ENCODE results near the gene ZNF804B. TPM values are rescaled to one million over a fixed set of nuclear protein-coding genes. Genes with fewer than 3 reads are reported as not detected.

Gene ZNF804B
- total RNA-seq, 1 experiment from 2014 or later, result not detected

- no peak overlapping the region for H3K4me3 ChIP-seq (ENCODE audit: low read length)
- H3K4me2 ChIP-seq (ENCODE audit: low read length), result no peak overlapping the region
- no peaks in the 10 kb centered on the region for H3K4me1 ChIP-seq (ENCODE audit: insufficient read depth, low read length)
- H3K9ac ChIP-seq (ENCODE audit: low read length), result no peak overlapping the region
- DNase-seq, result no peak
- ATAC-seq, result no peak
- BruUV-seq (replicated peaks), result no TSS peak
- H3F3A ChIP-seq (ENCODE audit: low read length, unreplicated experiment), result no peaks in the 10 kb centered on the region
- H4K20me1 ChIP-seq (ENCODE audit: low read length), result no peaks in the 10 kb centered on the region
- no peak overlapping the region for H2AFZ ChIP-seq (ENCODE audit: low read length)
- TF ChIP-seq EZH2phosphoT487 (IDR thresholded peaks at IDR 0.05; ENCODE audit: borderline replicate concordance, low read length) (no peak), CTCF (conservative IDR thresholded peaks at IDR 0.05; ENCODE audit: low read depth, low read length) (no peak), EZH2 (IDR thresholded peaks at IDR 0.05; ENCODE audit: low read length, unreplicated experiment) (no peak)
- H3K27me3 ChIP-seq (ENCODE audit: low read length), result no peaks in the 10 kb centered on the region
- no peak overlapping the region for H3K27ac ChIP-seq (ENCODE audit: low read length)
- CTCF ChIA-PET, result no interaction called here
- POLR2A ChIA-PET (ENCODE audit: unreplicated experiment), result no interaction called here
- no peaks in the 10 kb centered on the region for H3K79me2 ChIP-seq (ENCODE audit: low read length)
- H3K36me3 ChIP-seq (ENCODE audit: low read depth, low read length), result no peaks in the 10 kb centered on the region
- H3K9me2 ChIP-seq (replicated peaks; ENCODE audit: low read length), result no peaks in the 10 kb centered on the region
- intact Hi-C loops (cut with micrococcal nuclease), result no loop called here
- H3K9me3 ChIP-seq (ENCODE audit: low read length), result no peaks in the 10 kb centered on the region
Observed at GRCh38 chr7:88888684-88889083, 129.2 kb downstream of the ZNF804B start.

- ATAC-seq, result no peak
- POLR2A ChIA-PET (ENCODE audit: unreplicated experiment), result no interaction called here
- intact Hi-C loops (cut with micrococcal nuclease), result no loop called here
Observed at GRCh38 chr7:88910516-88910915, 151.0 kb downstream of the ZNF804B start.

GRCh38 chr7:88912852-88913251 is 153.4 kb downstream of the ZNF804B start:
- Histone ChIP-seq H3K4me1 (ENCODE audit: insufficient read depth, low read length) (no peaks in the 10 kb centered on the region), H3K79me2 (ENCODE audit: low read length) (no peaks in the 10 kb centered on the region), H3K36me3 (ENCODE audit: low read depth, low read length) (no peaks in the 10 kb centered on the region), H3K4me2 (ENCODE audit: low read length) (no peak overlapping the region), H3K27ac (ENCODE audit: low read length) (no peak overlapping the region), H3K4me3 (ENCODE audit: low read length) (no peak overlapping the region), H3K27me3 (ENCODE audit: low read length) (no peaks in the 10 kb centered on the region), H4K20me1 (ENCODE audit: low read length) (no peaks in the 10 kb centered on the region), H3K9me3 (ENCODE audit: low read length) (no peaks in the 10 kb centered on the region), H3F3A (ENCODE audit: low read length, unreplicated experiment) (no peaks in the 10 kb centered on the region), H3K9ac (ENCODE audit: low read length) (no peak overlapping the region), H2AFZ (ENCODE audit: low read length) (no peak overlapping the region), H3K9me2 (replicated peaks; ENCODE audit: low read length) (no peaks in the 10 kb centered on the region)
- ChIA-PET CTCF (no interaction called here), POLR2A (ENCODE audit: unreplicated experiment) (no interaction called here)
- ATAC-seq, result no peak
- BruUV-seq (replicated peaks), result no TSS peak
- intact Hi-C loops (cut with micrococcal nuclease), result no loop called here
- no peak for TF ChIP-seq EZH2phosphoT487 (IDR thresholded peaks at IDR 0.05; ENCODE audit: borderline replicate concordance, low read length)
- no peak for TF ChIP-seq CTCF (conservative IDR thresholded peaks at IDR 0.05; ENCODE audit: low read depth, low read length)
- TF ChIP-seq EZH2 (IDR thresholded peaks at IDR 0.05; ENCODE audit: low read length, unreplicated experiment), result no peak
- DNase-seq, result no peak

More at GRCh38 chr7:88910516-88910915, 151.0 kb downstream of the ZNF804B start:
- DNase-seq, result no peak
- no peak overlapping the region for H3K4me2 ChIP-seq (ENCODE audit: low read length)
- no peaks in the 10 kb centered on the region for H4K20me1 ChIP-seq (ENCODE audit: low read length)
- H3K9me2 ChIP-seq (replicated peaks; ENCODE audit: low read length), result no peaks in the 10 kb centered on the region
- CTCF ChIA-PET, result no interaction called here
- H3F3A ChIP-seq (ENCODE audit: low read length, unreplicated experiment), result no peaks in the 10 kb centered on the region
- no peaks in the 10 kb centered on the region for H3K4me1 ChIP-seq (ENCODE audit: insufficient read depth, low read length)
- H3K4me3 ChIP-seq (ENCODE audit: low read length), result no peak overlapping the region
- H3K79me2 ChIP-seq (ENCODE audit: low read length), result no peaks in the 10 kb centered on the region
- H2AFZ ChIP-seq (ENCODE audit: low read length), result no peak overlapping the region
- H3K27ac ChIP-seq (ENCODE audit: low read length), result no peak overlapping the region
- H3K36me3 ChIP-seq (ENCODE audit: low read depth, low read length), result no peaks in the 10 kb centered on the region
- H3K9ac ChIP-seq (ENCODE audit: low read length), result no peak overlapping the region
- BruUV-seq (replicated peaks), result no TSS peak
- H3K9me3 ChIP-seq (ENCODE audit: low read length), result no peaks in the 10 kb centered on the region
- no peaks in the 10 kb centered on the region for H3K27me3 ChIP-seq (ENCODE audit: low read length)
- TF ChIP-seq EZH2 (IDR thresholded peaks at IDR 0.05; ENCODE audit: low read length, unreplicated experiment) (no peak), CTCF (conservative IDR thresholded peaks at IDR 0.05; ENCODE audit: low read depth, low read length) (no peak), EZH2phosphoT487 (IDR thresholded peaks at IDR 0.05; ENCODE audit: borderline replicate concordance, low read length) (no peak)
